G401 (cell line): ENCODE results near the gene ZMPSTE24. TPM values are rescaled to one million over a fixed set of nuclear protein-coding genes. Genes with fewer than 3 reads are reported as not detected.
"Not testable (repeated sequence)": the region's sequence is repeated elsewhere in the genome, so short reads cannot be mapped to it uniquely, and the experiment has no call there.

ENCODE experiments used
- DNase-seq: peaks from one replicate; pipeline ENCODE4 v3.0.0-alpha.2; 2015; ENCODE audit warnings: low spot score
- in situ Hi-C: cut with HindIII; loops from 2 replicates; pipeline ENCODE4 v1.10.0; 2016; ENCODE audit warnings: low sequenced_read_pairs, mixed read lengths
- total RNA-seq: library from RNA; depleted of rRNA; stranded (reverse); fragments of >200 nt; shearing (Covaris generic); gene quantifications from 2 replicates; pipeline ENCODE4 v1.2.3, GENCODE V29; 2014; rRNA removed

Gene ZMPSTE24
- 16.1 and 36.0 TPM in 2 replicates for total RNA-seq

DNA sequence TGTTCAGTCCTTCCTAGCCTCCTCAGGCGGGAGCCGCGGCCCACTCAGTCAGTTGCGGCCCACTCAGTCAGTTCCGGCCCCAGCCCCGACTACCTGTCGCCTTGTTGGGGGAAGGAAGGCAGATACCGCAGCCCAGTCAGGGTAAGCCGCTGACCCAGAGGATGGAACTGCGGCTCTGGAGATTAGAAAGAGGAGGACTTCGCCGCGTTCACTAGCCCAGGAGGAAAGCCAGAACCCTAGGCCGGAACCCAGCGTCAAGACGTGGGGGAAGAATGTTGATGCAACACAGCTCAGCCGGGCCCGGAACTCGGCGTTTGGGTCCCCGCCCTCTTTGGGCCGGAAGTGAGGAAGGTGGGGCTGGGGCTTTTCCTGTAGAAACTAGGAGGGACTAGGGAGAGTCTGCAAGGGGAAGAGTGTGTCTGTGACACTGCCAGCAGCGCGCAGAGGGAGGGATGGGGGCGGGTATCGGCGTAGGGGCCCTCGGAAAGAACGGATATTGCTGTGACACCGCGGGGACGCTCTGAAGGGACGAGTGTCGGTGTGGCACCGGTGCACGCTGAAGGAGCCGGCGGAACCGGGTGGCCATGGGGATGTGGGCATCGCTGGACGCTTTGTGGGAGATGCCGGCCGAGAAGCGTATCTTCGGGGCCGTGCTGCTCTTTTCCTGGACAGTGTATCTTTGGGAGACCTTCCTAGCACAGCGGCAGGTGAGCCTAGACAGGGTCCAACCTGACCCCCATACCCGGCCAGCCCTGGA, at the start of gene ZMPSTE24:
Gene ZMPSTE24, plus strand, starts transcription at position 549 of the 757 bp plus-strand sequence. Its CDS starts 36 bp downstream, at position 585.
- peak; percentile 97 for DNase-seq
- in situ Hi-C loops = no loop called here

DNA sequence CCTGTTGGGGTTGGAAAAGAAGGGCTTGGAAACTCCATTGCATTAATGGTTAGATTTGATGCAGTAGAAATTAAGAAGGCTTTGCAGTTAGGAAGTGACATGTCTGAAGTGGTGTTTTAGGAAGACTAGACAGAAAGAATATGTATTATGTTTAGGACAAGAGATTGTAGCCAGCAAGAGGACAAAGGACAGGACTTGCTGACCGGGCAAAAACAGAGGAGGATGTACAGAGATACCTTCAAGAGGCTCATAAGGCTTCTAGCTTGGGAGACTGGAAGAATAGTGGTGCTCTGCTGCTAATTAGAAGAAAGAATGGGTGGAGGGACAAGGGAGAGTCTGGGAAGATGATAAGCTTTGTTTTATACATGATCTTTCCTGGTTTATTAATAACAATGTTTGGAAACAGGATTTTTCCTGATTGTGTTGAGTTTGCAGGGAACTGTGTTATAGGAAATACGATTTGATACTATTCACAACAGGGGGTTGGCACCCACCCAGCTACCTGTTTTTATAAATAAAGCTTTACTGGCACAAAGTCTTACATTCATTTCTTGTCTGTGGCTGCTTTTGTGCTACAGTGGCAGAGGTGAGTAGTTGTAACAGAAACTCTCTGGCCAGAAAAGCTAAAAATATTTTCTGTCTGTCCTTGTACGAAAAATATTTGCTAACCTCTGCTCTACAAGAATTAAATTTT, 47.4 kb upstream of the ZMPSTE24 start:
- in situ Hi-C loops = no loop called here
- peak; percentile 31 for DNase-seq

DNA sequence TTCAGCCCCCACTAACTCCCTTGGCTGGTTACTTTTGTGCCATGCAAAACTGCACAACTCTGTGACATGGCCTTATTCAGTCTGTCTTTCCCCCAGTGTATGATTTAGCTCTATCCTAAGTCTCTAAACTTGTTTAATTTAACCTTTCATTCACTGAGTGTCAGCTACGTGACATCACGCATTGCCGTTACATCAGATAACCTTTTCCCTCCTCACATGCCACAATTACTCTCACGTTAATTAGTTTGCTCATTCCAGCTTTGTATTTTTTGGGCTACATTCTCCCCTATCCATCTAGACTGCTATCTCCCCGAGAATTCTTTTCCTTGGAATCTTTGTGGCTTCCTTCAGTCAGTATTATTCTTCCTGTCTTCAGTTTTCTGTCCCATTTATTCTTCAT, 39.7 kb upstream of the ZMPSTE24 start:
- in situ Hi-C loops = no loop called here
- DNase-seq = no peak

DNA sequence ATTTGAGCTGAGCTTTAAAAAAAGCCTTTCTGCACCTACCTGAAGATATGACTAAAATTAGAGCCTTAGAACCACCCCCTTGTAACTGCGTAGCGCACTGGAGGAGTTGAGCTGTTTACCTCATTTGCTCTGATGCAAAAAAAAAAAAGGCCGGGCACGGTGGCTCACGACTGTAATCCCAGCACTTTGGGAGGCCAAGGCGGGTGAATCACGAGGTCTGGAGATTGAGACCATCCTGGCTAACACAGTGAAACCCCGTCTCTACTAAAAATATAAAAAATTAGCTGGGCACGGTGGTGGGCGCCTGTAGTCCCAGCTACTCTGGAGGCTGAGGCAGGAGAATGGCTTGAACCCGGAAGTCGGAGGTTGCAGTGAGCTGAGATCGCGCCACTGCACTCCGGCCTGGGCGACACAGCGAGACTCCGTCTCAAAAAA, 36.5 kb upstream of the ZMPSTE24 start:
- in situ Hi-C loops, DNase-seq: not testable (repeated sequence)

DNA sequence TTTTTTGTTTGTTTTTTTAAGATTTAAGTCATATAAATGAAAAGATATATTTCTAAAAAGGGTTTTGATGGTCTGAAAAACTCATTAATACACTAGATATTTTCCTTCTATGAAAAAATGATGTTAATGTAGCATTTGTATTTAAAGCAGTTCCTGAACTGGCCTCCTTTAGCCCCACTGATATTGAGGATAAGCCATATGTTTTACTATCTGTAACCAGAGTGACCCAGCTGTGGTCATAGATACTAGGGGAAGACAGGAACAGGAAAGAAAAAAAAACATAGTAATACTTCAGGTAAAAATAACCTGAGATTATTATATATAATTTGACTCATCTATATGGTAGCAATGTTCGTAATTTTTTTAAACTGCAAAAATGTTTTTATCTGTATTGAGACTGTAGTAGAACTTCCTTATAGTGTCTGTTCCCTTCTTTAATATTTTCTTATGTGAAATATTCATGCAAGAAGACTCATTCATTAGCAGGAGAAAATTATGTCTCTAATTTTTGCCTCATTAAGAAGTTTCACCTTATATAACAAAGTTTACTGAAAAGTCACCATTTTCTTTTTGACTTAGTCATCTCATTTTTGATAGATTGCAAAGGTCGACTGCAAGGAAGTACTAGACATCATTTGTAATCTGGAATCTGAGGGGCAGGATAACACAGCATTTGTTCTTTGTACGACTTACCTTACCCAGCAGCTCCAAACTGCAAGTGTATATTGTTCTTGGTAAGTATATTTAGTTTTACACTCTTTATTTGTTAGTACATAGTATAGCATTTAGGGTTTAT, 35.9 kb upstream of the ZMPSTE24 start:
- in situ Hi-C loops = no loop called here
- DNase-seq = no peak

DNA sequence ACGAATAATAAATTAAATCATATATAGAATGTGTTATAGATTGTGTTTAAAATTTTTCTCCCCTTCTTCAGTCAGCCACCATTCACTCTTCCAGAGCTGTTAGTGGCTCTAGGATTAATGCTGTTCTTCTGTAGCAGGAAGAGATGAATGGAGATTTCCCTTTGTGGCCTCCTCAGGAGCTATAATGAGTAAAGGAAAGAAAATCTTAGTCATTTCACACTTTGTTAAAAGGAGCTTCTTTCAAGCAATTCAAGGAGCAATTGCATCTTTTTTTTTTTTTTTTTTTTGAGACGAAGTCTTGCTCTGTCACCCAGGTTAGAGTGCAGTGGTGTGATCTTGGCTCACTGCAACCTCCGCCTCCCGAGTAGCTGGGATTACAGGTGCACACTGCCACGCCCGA, 34.0 kb upstream of the ZMPSTE24 start:
- in situ Hi-C loops = no loop called here
- DNase-seq = no peak

DNA sequence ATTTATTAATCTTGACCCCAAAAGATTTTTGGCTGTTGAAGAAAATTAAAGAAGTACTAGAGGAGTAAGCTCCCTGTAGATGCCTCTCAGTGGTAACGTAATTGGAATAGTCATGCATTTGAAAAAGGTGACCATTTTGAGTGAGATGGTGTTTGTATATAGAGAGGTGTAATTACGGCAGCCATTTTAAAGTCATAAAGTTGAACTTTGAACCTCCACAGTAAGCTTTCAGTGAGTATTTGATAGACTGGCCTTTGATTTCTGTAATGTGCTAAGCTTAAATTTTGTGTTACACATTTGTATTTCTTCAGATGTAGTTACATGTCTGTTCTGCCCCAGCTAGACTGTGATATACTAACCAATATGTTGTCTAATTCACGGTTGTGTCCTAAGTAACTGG, 31.8 kb upstream of the ZMPSTE24 start:
- no peak for DNase-seq
- in situ Hi-C loops = no loop called here

DNA sequence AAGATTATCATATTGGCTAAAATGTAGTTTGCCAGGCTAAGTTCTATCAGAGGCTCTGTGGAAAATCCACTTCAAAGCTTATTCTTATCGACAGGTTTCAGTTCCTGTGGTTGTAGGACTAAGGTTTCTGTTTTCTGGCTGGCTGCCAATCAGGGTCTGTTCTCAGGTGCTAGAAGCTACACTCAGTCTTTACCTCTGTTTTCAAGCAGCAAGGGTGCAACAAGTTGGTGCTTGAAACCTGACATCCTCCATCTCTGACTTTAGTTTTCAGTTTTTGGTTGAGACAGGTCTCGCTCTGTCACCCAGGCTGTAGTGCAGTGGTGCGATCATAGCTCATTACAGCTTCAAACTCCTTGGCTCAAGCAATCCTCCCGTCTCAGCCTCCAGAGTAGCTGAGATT, 25.6 kb upstream of the ZMPSTE24 start:
- DNase-seq = no peak
- in situ Hi-C loops = no loop called here

DNA sequence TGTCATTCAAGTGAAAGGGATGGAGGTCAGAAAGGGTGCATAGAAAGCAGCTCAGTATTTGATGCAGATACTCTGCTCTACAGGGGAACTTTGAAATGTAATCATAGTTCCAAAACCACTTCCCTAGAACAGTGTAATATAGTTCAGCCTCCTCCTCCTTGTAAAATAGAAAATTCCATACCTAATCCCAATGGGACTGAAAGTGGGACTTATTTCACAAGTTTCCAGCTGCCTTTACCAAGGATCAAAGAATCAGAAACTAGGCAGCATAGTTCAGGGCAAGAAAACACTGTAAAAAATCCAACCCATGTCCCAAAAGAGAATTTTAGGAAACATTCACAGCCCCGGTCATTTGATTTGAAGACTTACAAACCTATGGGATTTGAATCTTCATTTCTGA, 18.4 kb upstream of the ZMPSTE24 start:
- DNase-seq = no peak
- in situ Hi-C loops = loop anchor here (10.0 kb wide), 1 partner anchor 55 kb away; no protein-coding TSS in a partner anchor

DNA sequence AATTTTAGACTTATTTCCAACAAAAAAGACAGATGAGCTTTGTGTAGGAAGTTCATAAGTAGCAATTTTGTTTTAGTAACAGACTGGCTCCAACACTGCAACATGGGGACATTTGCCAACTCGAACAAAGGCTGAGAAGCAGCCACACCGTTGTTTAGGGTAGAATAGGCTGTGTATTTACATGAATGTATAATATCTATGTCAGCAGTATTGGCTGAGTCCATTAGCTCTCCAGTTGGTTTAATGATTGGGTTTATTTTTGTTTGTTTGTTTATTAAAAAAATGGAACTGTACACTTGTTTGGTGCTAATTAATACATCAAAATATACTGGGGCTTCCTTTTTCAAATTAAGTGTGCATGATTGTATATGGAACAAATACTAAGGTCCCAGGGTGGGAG, 17.6 kb upstream of the ZMPSTE24 start:
- in situ Hi-C loops = loop anchor here (10.0 kb wide), 1 partner anchor 54 kb away; no protein-coding TSS in a partner anchor
- no peak for DNase-seq

DNA sequence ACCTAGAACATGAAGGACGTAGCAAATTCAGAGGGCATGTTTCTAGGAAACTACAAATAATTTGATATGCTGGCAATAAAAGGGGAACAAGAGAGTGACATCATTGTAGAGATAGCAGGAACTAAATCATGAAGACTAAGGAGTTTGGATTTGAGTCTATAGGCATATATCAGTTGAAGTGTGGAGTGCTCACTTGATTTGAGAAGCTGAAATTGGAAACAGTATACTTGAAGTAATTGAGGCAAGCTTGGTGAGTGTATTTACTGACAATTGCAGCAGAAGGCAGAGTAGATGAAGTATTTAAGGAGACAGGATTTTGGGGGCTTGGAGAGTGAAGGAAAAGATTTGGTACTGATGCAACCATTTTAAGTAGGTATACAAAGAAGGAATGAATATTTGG, 16.7 kb upstream of the ZMPSTE24 start:
- DNase-seq = no peak
- in situ Hi-C loops = loop anchor here (10.0 kb wide), 1 partner anchor 53 kb away; no protein-coding TSS in a partner anchor

DNA sequence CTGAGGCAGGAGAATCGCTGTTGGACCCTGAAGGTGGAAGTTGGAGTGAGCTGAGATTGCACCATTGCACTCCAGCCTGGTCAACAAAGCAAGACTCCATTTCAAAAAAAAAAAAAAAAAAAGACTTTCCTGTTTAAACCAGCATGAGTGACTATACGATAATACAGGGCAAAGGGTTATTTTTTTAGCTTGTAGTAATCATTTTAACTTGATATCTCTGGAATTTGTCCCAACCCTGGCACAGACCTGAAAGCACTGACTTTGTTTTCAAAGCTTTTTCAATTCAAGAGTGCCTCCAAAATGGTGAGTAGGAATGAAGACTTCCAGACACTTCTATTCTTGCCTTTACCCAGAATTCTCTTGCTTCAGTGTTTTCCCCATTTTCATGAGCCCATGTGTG, 14.7 kb upstream of the ZMPSTE24 start:
- in situ Hi-C loops = loop anchor here (10.0 kb wide), 1 partner anchor 51 kb away; no protein-coding TSS in a partner anchor
- no peak for DNase-seq

DNA sequence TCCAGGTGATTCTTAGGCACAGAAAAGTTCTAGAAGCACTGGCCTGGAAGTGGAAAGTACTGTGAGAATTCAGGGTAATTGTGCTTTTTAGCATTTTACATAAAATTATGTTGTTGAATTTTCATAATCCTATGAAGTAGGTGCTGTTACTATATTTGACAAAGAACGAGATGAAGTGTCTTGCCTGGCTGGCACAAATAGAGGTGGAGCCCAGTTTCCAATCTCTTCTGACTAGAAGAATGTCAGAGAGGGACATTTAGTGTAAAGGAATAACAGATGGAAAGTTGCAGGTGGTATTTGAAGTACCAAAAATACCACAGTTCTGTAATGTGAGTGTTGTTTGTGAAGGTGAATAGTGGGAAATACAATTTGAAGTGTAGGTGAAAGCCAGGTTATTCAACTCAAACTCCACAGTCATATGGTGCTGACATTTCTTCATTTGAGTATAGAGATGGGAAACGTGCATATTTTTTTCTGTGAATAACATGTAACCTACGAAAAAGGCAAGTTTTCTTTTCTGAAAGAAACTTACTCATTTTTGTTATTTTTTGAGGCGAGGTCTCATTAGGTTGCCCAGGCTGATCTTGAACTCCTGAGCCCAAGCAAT, 13.8 kb upstream of the ZMPSTE24 start:
- in situ Hi-C loops = loop anchor here (10.0 kb wide), 1 partner anchor 51 kb away; no protein-coding TSS in a partner anchor
- DNase-seq = peak; percentile 41

DNA sequence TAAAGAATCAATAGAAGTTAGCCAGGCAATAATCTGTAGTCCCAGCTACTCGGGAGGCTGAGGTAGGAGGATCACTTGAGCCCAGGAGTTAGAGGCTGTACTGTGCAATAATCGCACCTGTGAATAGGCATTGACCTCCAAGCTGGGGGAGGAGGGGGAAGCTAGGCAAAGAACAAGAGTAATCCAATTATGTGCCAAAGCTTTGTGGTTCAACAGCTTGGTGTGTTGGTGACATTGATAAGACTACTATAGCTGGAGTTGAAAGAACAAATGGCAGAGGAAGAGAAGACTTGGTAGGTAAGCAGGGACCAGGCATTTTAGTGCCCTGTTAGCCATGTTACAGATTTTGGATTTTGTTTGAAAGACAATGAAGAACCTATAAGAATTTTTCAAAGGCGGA, 12.3 kb upstream of the ZMPSTE24 start:
- in situ Hi-C loops = loop anchor here (10.0 kb wide), 1 partner anchor 49 kb away; no protein-coding TSS in a partner anchor

DNA sequence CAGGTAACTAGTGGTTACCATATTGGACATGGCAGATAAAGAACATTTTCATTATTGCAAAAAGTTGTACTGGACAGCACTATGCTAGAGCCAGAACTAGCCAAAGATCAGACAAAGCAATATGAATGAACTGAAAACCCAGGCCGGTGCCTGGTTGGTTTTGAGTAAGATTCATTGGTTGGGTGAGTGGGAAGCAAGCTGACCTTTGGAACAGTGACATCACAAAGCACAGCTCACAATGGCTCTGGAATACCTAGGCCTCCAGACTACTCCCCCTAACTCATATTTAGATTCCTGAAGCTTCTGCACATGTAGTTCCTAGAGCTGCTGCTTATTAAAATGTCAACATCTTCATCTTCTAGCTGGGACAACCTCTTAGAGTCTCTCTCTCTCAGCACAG, 10.4 kb upstream of the ZMPSTE24 start, which contains the start of gene TMCO2:
Gene TMCO2, plus strand, starts transcription at position 283 of the 400 bp plus-strand sequence. Its CDS starts 57 bp downstream, at position 340.
- no peak for DNase-seq
- in situ Hi-C loops = loop anchor here (10.0 kb wide), 1 partner anchor 47 kb away; no protein-coding TSS in a partner anchor

More for the DNA sequence above, 12.3 kb upstream of the ZMPSTE24 start:
- no peak for DNase-seq

DNA sequence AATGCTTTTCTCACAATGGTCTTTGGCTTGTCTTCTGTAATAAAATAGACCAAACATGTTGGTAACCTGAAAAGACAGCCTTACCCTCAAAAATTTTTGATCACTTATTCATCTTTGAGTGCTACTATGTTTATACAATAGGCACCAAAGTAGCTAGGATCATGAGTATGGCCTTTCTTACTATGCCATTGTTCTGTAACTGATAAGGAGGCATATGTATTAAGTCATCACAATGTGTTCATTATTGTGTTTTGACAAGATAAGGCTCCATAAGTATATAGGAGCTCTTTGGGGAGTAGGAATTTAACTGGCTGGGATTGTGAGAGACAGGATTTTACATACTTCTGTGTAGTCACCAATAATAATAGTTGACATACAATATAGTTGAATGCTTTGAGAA, 9.6 kb upstream of the ZMPSTE24 start:
- DNase-seq = no peak
- in situ Hi-C loops = loop anchor here (10.0 kb wide), 1 partner anchor 46 kb away; no protein-coding TSS in a partner anchor

DNA sequence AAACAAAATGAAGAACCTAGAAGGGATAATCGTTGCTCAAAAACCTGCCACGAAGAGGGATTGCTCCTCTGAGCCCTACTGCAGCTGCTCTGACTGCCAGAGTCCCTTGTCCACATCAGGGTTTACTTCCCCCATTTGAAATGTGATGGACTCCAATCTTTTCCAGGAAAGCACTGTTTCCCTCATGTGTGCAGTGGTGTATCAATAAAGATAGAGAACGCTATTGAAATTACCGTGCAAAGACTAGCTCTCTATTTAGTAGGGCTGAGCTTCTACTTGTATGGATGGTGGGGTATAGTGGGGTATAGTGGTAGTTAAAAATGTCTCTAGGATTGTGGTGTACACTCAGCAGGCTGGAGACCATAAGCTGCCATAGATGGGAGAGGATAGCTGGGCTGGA, 6.6 kb upstream of the ZMPSTE24 start:
- no peak for DNase-seq
- in situ Hi-C loops = no loop called here

DNA sequence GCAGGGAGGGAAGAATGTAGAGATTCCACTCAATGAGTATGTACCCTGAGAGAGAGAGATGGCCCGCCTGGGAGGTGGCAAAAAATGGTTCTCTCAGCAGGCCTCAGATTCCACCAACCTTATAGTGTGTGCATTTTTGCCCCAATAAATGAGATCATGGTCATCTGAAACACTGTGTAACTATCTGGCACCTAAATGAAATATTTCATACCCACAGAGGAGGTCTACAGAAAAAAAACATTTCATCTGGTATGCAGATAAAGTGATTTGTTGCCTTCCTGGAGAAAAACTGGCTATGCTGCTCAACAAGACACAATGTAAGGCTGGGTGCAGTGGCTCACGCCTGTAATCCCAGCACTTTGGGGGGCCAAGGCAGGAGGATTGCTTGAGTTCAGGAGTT, 5.4 kb upstream of the ZMPSTE24 start:
- DNase-seq = no peak
- in situ Hi-C loops = no loop called here

DNA sequence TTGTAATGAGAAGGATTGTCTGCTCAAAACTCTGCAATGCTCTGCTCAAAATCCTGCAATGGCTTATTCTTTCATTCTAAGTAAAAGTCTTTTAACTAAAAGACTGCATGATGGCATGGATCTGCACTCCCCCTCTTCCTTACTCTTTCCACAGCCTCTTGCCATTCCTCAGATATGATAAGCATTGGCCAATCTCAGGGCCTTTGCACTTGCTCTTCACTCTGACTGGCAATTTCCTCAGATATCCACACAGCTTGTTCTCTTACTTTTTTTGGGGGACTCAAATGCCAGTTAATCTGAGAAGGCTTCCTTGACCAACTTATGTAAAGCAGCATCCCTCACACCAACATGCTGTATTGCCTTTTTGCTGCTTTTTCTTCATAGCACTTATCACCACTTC, 2.8 kb upstream of the ZMPSTE24 start:
- DNase-seq = no peak
- in situ Hi-C loops = no loop called here
